Gastroesophageal sphincter (tissue), 3 donors: ENCODE measurements around the gene GINS2.

Source experiments
- POLR2A ChIP-seq, 2 donors: fragments of 450-650 bp; IDR thresholded peaks; one replicate each; pipeline ENCODE4 v1.6.1; 2017; ENCODE audit warnings: antibody characterized with exemption in 2 of 2, mild to moderate bottlenecking in 2 of 2, moderate library complexity in 1 of 2
- POLR2AphosphoS5 ChIP-seq: sonication (generic); formaldehyde crosslinking; IDR thresholded peaks from one replicate; pipeline ENCODE4 v1.6.1; 2017; ENCODE audit warnings: antibody characterized with exemption
- TF ChIP-seq, protein P1 (sequence below), 4 experiments: fragments of 200-600 bp in 2 of 4; fragments of 450-650 bp in 2 of 4; sonication (generic) in 1 of 4; IDR thresholded peaks; one replicate each; pipeline ENCODE4 v1.5.1; 2017 to 2019; ENCODE audit warnings: antibody characterized with exemption in 4 of 4, mild to moderate bottlenecking in 2 of 4, moderate library complexity in 2 of 4

DNA sequence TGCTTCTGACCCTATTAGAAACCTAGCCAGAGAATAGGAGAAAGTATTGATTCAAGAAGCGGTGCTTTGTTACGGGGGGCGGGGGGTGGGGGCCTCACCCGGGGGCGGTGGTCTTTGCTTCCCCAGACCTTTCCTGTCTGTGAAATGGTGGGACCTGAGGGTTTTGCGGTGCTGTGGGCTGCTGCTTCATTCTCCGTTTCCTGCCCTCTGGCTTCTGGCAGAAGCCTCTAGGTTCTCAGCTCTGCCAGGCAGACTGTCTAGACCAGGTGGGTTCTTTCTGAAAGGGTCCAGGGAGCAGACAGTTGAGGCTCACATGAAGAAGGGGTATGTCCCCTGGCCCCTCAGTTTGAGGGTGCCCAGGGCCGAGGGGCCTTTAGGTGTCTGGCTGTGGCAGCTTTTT, 61.7 kb downstream of the GINS2 start:
- TF ChIP-seq, protein P1, sequence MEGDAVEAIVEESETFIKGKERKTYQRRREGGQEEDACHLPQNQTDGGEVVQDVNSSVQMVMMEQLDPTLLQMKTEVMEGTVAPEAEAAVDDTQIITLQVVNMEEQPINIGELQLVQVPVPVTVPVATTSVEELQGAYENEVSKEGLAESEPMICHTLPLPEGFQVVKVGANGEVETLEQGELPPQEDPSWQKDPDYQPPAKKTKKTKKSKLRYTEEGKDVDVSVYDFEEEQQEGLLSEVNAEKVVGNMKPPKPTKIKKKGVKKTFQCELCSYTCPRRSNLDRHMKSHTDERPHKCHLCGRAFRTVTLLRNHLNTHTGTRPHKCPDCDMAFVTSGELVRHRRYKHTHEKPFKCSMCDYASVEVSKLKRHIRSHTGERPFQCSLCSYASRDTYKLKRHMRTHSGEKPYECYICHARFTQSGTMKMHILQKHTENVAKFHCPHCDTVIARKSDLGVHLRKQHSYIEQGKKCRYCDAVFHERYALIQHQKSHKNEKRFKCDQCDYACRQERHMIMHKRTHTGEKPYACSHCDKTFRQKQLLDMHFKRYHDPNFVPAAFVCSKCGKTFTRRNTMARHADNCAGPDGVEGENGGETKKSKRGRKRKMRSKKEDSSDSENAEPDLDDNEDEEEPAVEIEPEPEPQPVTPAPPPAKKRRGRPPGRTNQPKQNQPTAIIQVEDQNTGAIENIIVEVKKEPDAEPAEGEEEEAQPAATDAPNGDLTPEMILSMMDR (IDR thresholded peaks at IDR 0.05) = no peak
- no peak for TF ChIP-seq POLR2AphosphoS5
- TF ChIP-seq POLR2A (IDR thresholded peaks at IDR 0.05) = no peak
